AG09319 (cell line): ENCODE data around the gene RARRES2.

ENCODE experiments used
- DNase-seq: peaks from one replicate; pipeline ENCODE4 v3.0.0-alpha.2; 2010; ENCODE audit warnings: low read depth; ENCODE audit errors: extremely low read depth
- CTCF ChIP-seq: IDR thresholded peaks from 2 replicates; pipeline ENCODE4 v1.5.1; 2011; ENCODE audit warnings: low read depth, mild to moderate bottlenecking, inconsistent platforms, low read length, moderate library complexity

Gene RARRES2

DNA sequence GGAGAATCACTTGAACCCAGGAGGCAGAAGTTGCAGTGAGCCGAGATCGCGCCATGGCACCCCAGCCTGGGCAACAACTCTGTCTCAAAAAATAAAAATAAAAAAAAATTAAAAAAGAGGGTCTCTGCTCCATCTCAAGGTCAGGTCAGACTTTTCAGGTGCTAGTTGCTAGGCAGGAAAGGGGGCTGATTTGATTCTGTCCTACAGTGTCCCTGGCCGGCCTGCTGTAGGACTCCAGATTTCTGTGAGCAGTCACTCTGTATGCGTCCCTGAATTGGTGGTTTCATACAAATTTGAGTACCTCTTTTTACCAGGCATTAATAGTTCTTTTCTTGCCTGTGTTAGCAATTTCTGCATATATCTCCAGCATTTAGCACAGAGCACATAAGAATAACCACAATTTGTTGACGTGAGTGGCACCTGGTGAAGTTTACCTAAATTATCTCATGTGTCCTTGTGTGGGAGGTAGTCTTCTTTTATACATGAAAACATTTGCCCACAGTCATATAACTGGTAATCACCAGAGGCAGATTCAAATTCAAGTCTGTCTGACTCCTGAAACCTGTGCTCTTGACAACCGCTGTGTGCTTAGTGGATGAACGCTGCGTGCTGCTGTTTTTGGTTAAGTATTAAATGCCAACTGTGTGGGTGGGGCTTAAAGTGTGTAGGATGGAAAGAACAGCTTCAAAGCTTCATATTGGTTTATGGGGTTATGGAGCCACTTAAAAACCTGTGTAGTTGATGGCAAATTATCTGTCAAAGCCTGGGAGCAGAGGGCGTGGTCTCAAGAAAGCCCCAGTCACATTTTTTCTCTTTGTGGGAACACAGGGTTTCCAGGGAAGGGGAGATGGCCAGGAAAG lies 34.5 kb upstream of the RARRES2 start:
- no peak for TF ChIP-seq CTCF
- DNase-seq = no peak

DNA sequence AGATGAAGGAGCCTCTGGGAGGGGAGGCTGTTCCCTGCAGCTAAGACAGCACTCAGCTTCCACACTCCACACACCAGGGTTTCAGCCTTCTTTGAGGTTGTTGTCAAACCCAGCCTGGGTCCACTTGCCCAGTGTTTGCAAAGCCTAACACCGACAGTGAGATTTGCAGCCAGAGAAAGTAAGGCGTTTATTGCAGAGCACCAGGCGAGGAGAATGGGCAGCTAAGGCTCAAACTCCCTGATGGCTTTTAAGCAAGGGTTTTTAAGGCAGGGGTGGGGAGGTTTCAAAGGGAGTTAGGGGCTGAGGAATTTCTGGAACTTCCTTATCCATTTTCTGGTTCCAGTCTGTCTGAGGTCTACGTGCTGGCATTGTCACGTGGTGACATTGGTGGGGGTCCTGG lies 33.0 kb upstream of the RARRES2 start:
- no peak for TF ChIP-seq CTCF
- no peak for DNase-seq

GRCh38 chr7:150374026-150374425 lies 32.6 kb upstream of the RARRES2 start:
- no peak for TF ChIP-seq CTCF
- no peak for DNase-seq

GRCh38 chr7:150373049-150373801 lies 31.8 kb upstream of the RARRES2 start:
- no peak for DNase-seq
- TF ChIP-seq CTCF = no peak

- DNase-seq = no peak
- no peak for TF ChIP-seq CTCF
Observed at GRCh38 chr7:150372271-150373048, 31.0 kb upstream of the RARRES2 start.

DNA sequence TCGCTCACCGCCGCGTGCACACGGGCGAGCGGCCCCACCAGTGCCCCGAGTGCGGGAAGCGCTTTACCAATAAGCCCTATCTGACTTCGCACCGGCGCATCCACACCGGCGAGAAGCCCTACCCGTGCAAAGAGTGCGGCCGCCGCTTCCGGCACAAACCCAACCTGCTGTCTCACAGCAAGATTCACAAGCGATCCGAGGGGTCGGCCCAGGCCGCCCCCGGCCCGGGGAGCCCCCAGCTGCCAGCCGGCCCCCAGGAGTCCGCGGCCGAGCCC lies 30.5 kb upstream of the RARRES2 start:
- no peak for TF ChIP-seq CTCF
- no peak for DNase-seq
